ENCODE data around the gene FNIP2. TPM values are rescaled to one million over a fixed set of nuclear protein-coding genes. Genes with fewer than 3 reads are reported as not detected.

Gene FNIP2
- total RNA-seq, 2 donors from 2014 or later = 26.7 to 38.2 TPM

DNA sequence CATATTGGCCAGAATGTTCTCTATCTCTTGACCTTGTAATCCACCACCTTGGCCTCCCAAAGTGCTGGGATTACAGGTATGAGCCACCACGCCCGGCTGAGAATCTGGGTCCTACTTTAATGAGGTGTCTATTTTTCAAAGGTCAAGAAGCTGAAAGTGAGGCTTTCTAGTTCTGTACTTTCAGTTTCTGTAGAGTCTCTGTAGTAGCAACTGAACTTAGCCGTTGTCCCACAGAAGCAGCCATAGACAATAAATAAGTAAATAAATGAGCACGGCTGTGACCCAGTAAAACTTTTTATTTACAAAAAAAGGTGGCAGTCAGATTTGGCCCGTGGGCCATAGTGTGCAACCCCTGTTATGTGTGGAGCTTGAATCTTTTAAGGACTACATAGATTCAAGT lies 92.0 kb downstream of the FNIP2 start:
- H3K4me1 ChIP-seq = no peaks in the 10 kb centered on the region
- H3K27ac ChIP-seq = no peak overlapping the region
- H3K27me3 ChIP-seq = no peaks in the 10 kb centered on the region
- no peaks in the 10 kb centered on the region for H3K9me3 ChIP-seq
- H3K36me3 ChIP-seq (replicated peaks in 1 of 2; ENCODE audit: insufficient read depth in 1 of 2, low read depth in 2 of 2) = peaks cover 0 to 20% of the 10 kb centered on the region in 2 donors
- intact Hi-C loops (cut with DNase I) = no loop called here
- TF ChIP-seq, protein P1, sequence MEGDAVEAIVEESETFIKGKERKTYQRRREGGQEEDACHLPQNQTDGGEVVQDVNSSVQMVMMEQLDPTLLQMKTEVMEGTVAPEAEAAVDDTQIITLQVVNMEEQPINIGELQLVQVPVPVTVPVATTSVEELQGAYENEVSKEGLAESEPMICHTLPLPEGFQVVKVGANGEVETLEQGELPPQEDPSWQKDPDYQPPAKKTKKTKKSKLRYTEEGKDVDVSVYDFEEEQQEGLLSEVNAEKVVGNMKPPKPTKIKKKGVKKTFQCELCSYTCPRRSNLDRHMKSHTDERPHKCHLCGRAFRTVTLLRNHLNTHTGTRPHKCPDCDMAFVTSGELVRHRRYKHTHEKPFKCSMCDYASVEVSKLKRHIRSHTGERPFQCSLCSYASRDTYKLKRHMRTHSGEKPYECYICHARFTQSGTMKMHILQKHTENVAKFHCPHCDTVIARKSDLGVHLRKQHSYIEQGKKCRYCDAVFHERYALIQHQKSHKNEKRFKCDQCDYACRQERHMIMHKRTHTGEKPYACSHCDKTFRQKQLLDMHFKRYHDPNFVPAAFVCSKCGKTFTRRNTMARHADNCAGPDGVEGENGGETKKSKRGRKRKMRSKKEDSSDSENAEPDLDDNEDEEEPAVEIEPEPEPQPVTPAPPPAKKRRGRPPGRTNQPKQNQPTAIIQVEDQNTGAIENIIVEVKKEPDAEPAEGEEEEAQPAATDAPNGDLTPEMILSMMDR (IDR thresholded peaks at IDR 0.05) = no peak
- TF ChIP-seq POLR2A (IDR thresholded peaks at IDR 0.05) = no peak
- ATAC-seq (no peak), DNase-seq (no peak)
- WGBS, 2 donors = 68 to 84% methylated on average over 5 of the region's 5 CpGs
- no peak overlapping the region for H3K4me3 ChIP-seq

DNA sequence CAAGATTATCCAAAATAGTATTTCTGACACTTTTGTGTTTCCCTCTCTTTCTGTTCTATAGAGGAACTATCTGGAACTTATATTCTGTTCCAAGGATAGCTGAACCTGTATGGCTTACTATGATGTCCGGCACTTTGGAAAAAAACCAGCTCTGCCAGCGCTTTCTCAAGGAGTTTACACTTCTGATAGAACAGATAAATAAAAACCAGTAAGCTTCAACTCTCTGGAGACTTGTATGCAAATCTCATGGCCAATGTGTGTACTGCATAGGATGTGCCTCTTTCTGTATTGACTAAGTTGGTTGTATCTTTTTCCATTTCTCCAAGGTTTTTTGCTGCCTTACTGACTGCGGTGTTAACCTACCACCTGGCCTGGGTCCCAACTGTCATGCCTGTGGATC lies 92.5 kb downstream of the FNIP2 start:
- Histone ChIP-seq H3K36me3 (replicated peaks in 1 of 2; ENCODE audit: insufficient read depth in 1 of 2, low read depth in 2 of 2) (peaks cover 0 to 20% of the 10 kb centered on the region in 2 donors), H3K9me3 (no peaks in the 10 kb centered on the region), H3K4me3 (no peak overlapping the region), H3K27me3 (no peaks in the 10 kb centered on the region), H3K27ac (no peak overlapping the region), H3K4me1 (no peaks in the 10 kb centered on the region)
- DNase-seq = no peak
- WGBS, 2 donors = 39 to 58% methylated on average over 3 of the region's 3 CpGs
- TF ChIP-seq POLR2A (IDR thresholded peaks at IDR 0.05) = no peak
- TF ChIP-seq, protein P1 (IDR thresholded peaks at IDR 0.05) = no peak
- intact Hi-C loops (cut with DNase I) = no loop called here
- ATAC-seq = no peak

DNA sequence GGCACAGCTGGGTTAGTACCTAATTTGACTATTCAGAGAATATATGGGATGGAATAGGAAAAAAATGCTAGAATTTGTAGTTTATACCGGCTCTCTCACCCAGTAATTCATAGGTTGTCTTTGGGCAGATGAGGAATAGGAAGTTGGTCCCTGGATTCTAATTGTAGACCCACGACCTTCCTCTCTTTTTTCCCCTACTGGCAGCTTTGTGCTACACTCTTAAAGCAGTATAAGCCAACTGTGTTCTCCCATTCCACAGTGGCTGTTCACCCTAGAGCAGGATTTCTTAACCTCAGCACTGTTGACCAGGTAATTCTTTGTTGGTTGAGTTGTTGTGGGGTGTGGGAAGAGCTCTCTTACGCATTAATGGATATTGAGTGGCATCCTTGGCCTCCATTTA lies 92.9 kb downstream of the FNIP2 start:
- DNase-seq (no peak), ATAC-seq (no peak)
- H3K4me3 ChIP-seq = no peak overlapping the region
- peaks cover 0 to 20% of the 10 kb centered on the region in 2 donors for H3K36me3 ChIP-seq (replicated peaks in 1 of 2; ENCODE audit: insufficient read depth in 1 of 2, low read depth in 2 of 2)
- no peaks in the 10 kb centered on the region for H3K9me3 ChIP-seq
- WGBS, 2 donors = 84 to 93% methylated on average over 3 of the region's 3 CpGs
- intact Hi-C loops (cut with DNase I) = no loop called here
- H3K27ac ChIP-seq = no peak overlapping the region
- H3K27me3 ChIP-seq = no peaks in the 10 kb centered on the region
- no peak for TF ChIP-seq POLR2A (IDR thresholded peaks at IDR 0.05)
- TF ChIP-seq, protein P1 (IDR thresholded peaks at IDR 0.05) = no peak
- H3K4me1 ChIP-seq = no peaks in the 10 kb centered on the region

DNA sequence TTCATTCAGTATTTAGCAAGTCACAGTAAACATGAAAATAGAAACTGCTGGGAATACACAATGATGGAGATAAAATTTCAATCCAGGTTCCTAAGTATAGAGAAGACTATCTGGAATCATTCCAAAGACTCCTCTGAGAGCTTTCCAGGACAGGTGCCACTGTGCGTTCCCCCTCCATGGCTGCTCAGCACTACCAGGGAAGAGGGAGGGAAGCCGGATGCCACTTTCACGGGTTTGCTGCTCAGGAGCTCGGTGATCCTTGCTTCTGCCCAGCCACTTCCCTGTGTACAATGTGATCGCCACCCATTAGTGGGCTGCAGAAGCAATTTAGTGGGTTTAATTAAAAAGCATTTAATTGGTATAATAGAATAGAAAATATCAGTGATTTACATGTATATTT lies 94.5 kb downstream of the FNIP2 start:
- Histone ChIP-seq H3K27me3 (no peaks in the 10 kb centered on the region), H3K4me1 (no peaks in the 10 kb centered on the region), H3K27ac (no peak overlapping the region), H3K36me3 (replicated peaks in 1 of 2; ENCODE audit: insufficient read depth in 1 of 2, low read depth in 2 of 2) (peaks cover 0 to 23% of the 10 kb centered on the region in 2 donors), H3K4me3 (no peak overlapping the region), H3K9me3 (no peaks in the 10 kb centered on the region)
- DNase-seq = no peak
- 95 to 96% methylated on average over 5 of the region's 5 CpGs for WGBS, 2 donors
- TF ChIP-seq, protein P1 (IDR thresholded peaks at IDR 0.05) = no peak
- TF ChIP-seq POLR2A (IDR thresholded peaks at IDR 0.05) = no peak
- intact Hi-C loops (cut with DNase I) = no loop called here
- ATAC-seq = no peak

DNA sequence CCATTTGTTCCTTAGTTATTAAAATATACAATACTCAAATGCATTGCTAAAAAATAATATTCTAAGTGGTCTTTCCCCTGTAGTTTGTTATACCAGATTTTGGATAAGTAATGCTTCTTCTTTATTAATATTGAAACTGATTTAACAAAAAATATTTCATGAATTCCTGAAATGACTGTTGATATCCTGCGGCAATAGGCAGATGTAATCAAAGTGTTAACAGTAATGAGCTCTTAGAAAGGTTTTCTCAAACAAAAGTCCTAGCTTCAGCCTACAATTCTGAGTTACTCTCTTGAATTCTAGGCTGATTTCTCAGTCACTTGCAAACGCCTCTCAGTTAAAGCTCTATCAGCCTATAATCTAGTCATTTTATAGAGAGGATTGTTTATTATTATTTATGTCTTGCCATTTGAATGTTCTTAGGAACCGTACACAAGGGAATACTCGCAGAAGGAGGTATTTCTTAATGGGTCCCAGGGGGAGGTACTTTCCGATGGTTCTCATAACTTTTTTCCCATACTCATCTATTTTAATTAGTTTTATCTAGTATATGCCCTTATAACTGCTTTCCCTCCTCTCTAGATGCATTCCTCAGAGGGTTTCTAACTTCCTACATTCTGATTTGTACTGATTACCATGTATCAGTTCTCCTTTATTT lies 96.8 kb downstream of the FNIP2 start:
- Histone ChIP-seq H3K27ac (no peak overlapping the region), H3K4me1 (no peaks in the 10 kb centered on the region), H3K27me3 (no peaks in the 10 kb centered on the region), H3K4me3 (no peak overlapping the region), H3K9me3 (no peaks in the 10 kb centered on the region), H3K36me3 (replicated peaks in 1 of 2; ENCODE audit: insufficient read depth in 1 of 2, low read depth in 2 of 2) (peaks cover 0 to 31% of the 10 kb centered on the region in 2 donors)
- intact Hi-C loops (cut with DNase I) = no loop called here
- no peak for DNase-seq
- TF ChIP-seq, protein P1 (IDR thresholded peaks at IDR 0.05) = no peak
- TF ChIP-seq POLR2A (IDR thresholded peaks at IDR 0.05) = no peak
- ATAC-seq = no peak
- 90 to 91% methylated on average over 5 of the region's 5 CpGs for WGBS, 2 donors
